H7 (cell line): ENCODE data around the gene AHDC1. TPM values are rescaled to one million over a fixed set of nuclear protein-coding genes. Genes with fewer than 3 reads are reported as not detected.

Source experiments
- total RNA-seq: library from RNA; depleted of rRNA; stranded (reverse); fragments of >200 nt; shearing (Covaris generic); gene quantifications from 2 replicates; pipeline ENCODE4 v1.2.3, GENCODE V29; 2014; rRNA removed

AHDC1 gene
- total RNA-seq, 1 experiment from 2014 or later, result 11.2 TPM

Other genes with a start within 250 kb of the AHDC1 start
- gene MAP3K6, start 237.2 kb downstream of the AHDC1 start, total RNA-seq, result 10.7 and 14.6 TPM in 2 replicates
- gene FCN3, start 229.3 kb downstream of the AHDC1 start, total RNA-seq, result 0.14 TPM in 1 of 2 replicates, not detected in the other
- gene CD164L2, start 220.8 kb downstream of the AHDC1 start, total RNA-seq, result 1.7 and 3.8 TPM in 2 replicates
- gene GPR3, start 211.5 kb downstream of the AHDC1 start, total RNA-seq, result 5.8 and 8.5 TPM in 2 replicates
- 34.3 and 44.3 TPM in 2 replicates for gene WASF2, start 114.0 kb downstream of the AHDC1 start, total RNA-seq
- gene FGR, start 31.0 kb upstream of the AHDC1 start, total RNA-seq, result 0.07 and 0.30 TPM in 2 replicates
- gene IFI6, start 68.0 kb upstream of the AHDC1 start, total RNA-seq, result 3.3 and 5.8 TPM in 2 replicates
- gene FAM76A, start 121.8 kb upstream of the AHDC1 start, total RNA-seq, result 14.7 and 27.1 TPM in 2 replicates
- 16.3 and 22.1 TPM in 2 replicates for gene STX12, start 169.1 kb upstream of the AHDC1 start, total RNA-seq
- 83.0 and 95.3 TPM in 2 replicates for gene PPP1R8, start 226.6 kb upstream of the AHDC1 start, total RNA-seq